GM23248 (cell line): ENCODE results near the gene HBG1. TPM values are rescaled to one million over a fixed set of nuclear protein-coding genes. Genes with fewer than 3 reads are reported as not detected.

Experiments used
- DNase-seq: peaks from one replicate; pipeline ENCODE4 v3.0.0-alpha.2; 2015
- H2AFZ ChIP-seq: fragments of 200-600 bp; sonication (generic); 2 replicates; pipeline ENCODE4 v1.6.1; 2016; ENCODE audit warnings: antibody characterized with exemption
- H3F3A ChIP-seq: fragments of 200-600 bp; sonication (generic); 2 replicates; pipeline ENCODE4 v1.6.1; 2016; ENCODE audit warnings: mild to moderate bottlenecking, antibody characterized with exemption, mixed run types; ENCODE audit not compliant: insufficient read depth
- H3K27ac ChIP-seq: fragments of 200-600 bp; sonication (generic); 2 replicates; pipeline ENCODE4 v1.5.1; 2016; ENCODE audit warnings: mild to moderate bottlenecking
- H3K27me3 ChIP-seq: fragments of 200-600 bp; sonication (generic); replicated peaks from 2 replicates; pipeline ENCODE4 v1.6.1; 2016; ENCODE audit warnings: mild to moderate bottlenecking; ENCODE audit not compliant: insufficient read depth
- H3K36me3 ChIP-seq: fragments of 200-600 bp; sonication (generic); 2 replicates; pipeline ENCODE4 v1.6.1; 2016; ENCODE audit warnings: low read depth, mild to moderate bottlenecking
- H3K4me1 ChIP-seq: fragments of 200-600 bp; sonication (generic); 2 replicates; pipeline ENCODE4 v1.6.1; 2016; ENCODE audit warnings: mild to moderate bottlenecking; ENCODE audit not compliant: insufficient read depth
- H3K4me2 ChIP-seq: fragments of 200-600 bp; sonication (generic); one replicate; pipeline ENCODE4 v1.6.1; 2016; ENCODE audit warnings: mild to moderate bottlenecking; ENCODE audit not compliant: unreplicated experiment
- H3K4me3 ChIP-seq: fragments of 200-600 bp; sonication (generic); 2 replicates; pipeline ENCODE4 v1.5.1; 2016; ENCODE audit warnings: mild to moderate bottlenecking
- H3K79me2 ChIP-seq: fragments of 200-600 bp; sonication (generic); 2 replicates; pipeline ENCODE4 v1.6.1; 2016; ENCODE audit warnings: mild to moderate bottlenecking; ENCODE audit not compliant: insufficient read depth
- H3K9ac ChIP-seq: fragments of 200-600 bp; sonication (generic); 2 replicates; pipeline ENCODE4 v1.6.1; 2016; ENCODE audit warnings: mild to moderate bottlenecking
- H3K9me2 ChIP-seq: fragments of 200-600 bp; sonication (generic); 2 replicates; pipeline ENCODE4 v1.6.1; 2016; ENCODE audit warnings: mixed run types, mild to moderate bottlenecking, moderate library complexity; ENCODE audit not compliant: insufficient read depth
- H3K9me3 ChIP-seq: fragments of 200-600 bp; sonication (generic); one replicate; pipeline ENCODE4 v1.6.1; 2017; ENCODE audit warnings: low read depth
- H4K20me1 ChIP-seq: fragments of 200-600 bp; sonication (generic); 2 replicates; pipeline ENCODE4 v1.6.0; 2016; ENCODE audit not compliant: insufficient read depth
- EZH2 ChIP-seq: fragments of 200-600 bp; sonication (generic); IDR thresholded peaks from 2 replicates; pipeline ENCODE4 v1.6.1; 2018; ENCODE audit warnings: antibody characterized with exemption, mild to moderate bottlenecking; ENCODE audit not compliant: insufficient read depth, poor library complexity, severe bottlenecking
- EZH2phosphoT487 ChIP-seq: fragments of 200-600 bp; sonication (generic); IDR thresholded peaks from 2 replicates; pipeline ENCODE4 v1.6.1; 2018; ENCODE audit warnings: antibody characterized with exemption, moderate library complexity, mild to moderate bottlenecking, low read depth; ENCODE audit not compliant: insufficient read depth
- WGBS, 2 experiments: methylation state at CpG; one replicate each; pipeline ENCODE4 v1.1.6; 2015 to 2017; ENCODE audit warnings: low lambda C conversion rate in 2 of 2, low coverage in 1 of 2; ENCODE audit errors: missing lambda C conversion rate in 2 of 2; 5-methylcytosine and 5-hydroxymethylcytosine counted together
- in situ Hi-C: fragments of 300-500 bp; cut with MboI; formaldehyde crosslinking; loops from 2 replicates; pipeline ENCODE4 v1.15.0; 2020
- polyA plus RNA-seq: library from polyadenylated mRNA; unstranded; fragments of >200 nt; fragmentation: Nextera tagmentation; extraction: Ambion mirVana; gene quantifications from 2 replicates; pipeline ENCODE4 v1.2.1, GENCODE V29; 2016
- total RNA-seq: library from RNA; depleted of rRNA; stranded (reverse); fragments of >200 nt; shearing (Covaris generic); gene quantifications from 2 replicates; pipeline ENCODE4 v1.2.3, GENCODE V29; 2014

Gene HBG1
- total and polyA plus RNA-seq, 2 experiments from 2014 or later: not detected

DNA sequence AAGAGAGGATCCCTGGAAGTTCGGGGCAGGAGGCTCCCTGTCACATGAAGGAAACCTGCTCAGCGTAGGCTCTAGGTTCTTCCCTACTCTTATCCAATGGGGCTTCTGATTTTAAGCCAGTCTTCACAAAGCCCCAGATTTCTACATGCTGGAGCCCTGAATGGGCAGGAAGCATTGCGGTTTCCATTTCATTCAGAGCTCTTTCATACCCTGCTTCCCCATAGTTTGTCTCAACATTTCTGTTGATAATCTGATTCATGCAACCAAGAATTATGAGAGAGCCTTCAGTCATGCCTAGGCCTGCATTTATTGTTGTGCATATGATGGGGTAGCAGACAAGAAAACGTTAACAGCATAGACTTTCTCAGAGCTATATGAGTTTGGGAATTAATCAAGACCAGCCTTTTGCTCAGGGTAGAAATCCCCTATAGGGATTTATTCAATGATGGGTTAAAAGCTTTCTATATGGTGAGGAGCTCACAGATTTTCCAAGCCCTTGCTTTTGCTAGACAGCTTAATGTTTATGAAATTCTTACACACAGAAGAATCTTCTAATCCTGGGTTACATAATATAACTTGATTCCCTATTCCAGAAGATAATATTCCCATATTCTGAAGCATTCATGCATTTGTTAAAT is 36.2 kb upstream of the HBG1 start:
- DNase-seq: no peak
- H2AFZ ChIP-seq: no peak overlapping the region
- no peak overlapping the region for H3K27ac ChIP-seq
- H3K9me2 ChIP-seq: no peaks in the 10 kb centered on the region
- in situ Hi-C loops: no loop called here
- H3K36me3 ChIP-seq: no peaks in the 10 kb centered on the region
- peaks cover 32% of the 10 kb centered on the region for H3F3A ChIP-seq
- H3K27me3 ChIP-seq: no peaks in the 10 kb centered on the region
- TF ChIP-seq EZH2phosphoT487 (no peak), EZH2 (no peak)
- peaks cover 34% of the 10 kb centered on the region for H3K4me1 ChIP-seq
- no peaks in the 10 kb centered on the region for H3K79me2 ChIP-seq
- no peaks in the 10 kb centered on the region for H3K9me3 ChIP-seq
- WGBS, 2 experiments: 85 to 89% methylated on average over 4 of the region's 4 CpGs
- H3K4me3 ChIP-seq: no peak overlapping the region
- H3K9ac ChIP-seq: no peak overlapping the region
- no peak overlapping the region for H3K4me2 ChIP-seq
- no peaks in the 10 kb centered on the region for H4K20me1 ChIP-seq

GRCh38 chr11:5284637-5285036 is 35.0 kb upstream of the HBG1 start:
- DNase-seq: no peak
- Histone ChIP-seq H3K9ac (no peak overlapping the region), H3K9me2 (no peaks in the 10 kb centered on the region), H2AFZ (no peak overlapping the region), H3K4me1 (peaks cover 33% of the 10 kb centered on the region), H3K9me3 (no peaks in the 10 kb centered on the region), H3K27me3 (no peaks in the 10 kb centered on the region), H3K4me2 (no peak overlapping the region), H3K79me2 (no peaks in the 10 kb centered on the region), H3K27ac (no peak overlapping the region), H3K4me3 (no peak overlapping the region), H3K36me3 (no peaks in the 10 kb centered on the region), H3F3A (peaks cover 29% of the 10 kb centered on the region), H4K20me1 (no peaks in the 10 kb centered on the region)
- 92 to 98% methylated on average over 2 of the region's 2 CpGs for WGBS, 2 experiments
- in situ Hi-C loops: no loop called here
- TF ChIP-seq EZH2 (no peak), EZH2phosphoT487 (no peak)

- in situ Hi-C loops: no loop called here
- TF ChIP-seq EZH2 (no peak), EZH2phosphoT487 (no peak)
- H3K4me3 ChIP-seq: no peak overlapping the region
- H3K27ac ChIP-seq: no peak overlapping the region
- no peaks in the 10 kb centered on the region for H3K79me2 ChIP-seq
- no peaks in the 10 kb centered on the region for H4K20me1 ChIP-seq
- no peaks in the 10 kb centered on the region for H3K9me2 ChIP-seq
- no peak for DNase-seq
- no peaks in the 10 kb centered on the region for H3K9me3 ChIP-seq
- WGBS, 2 experiments: 56 to 61% methylated on average over 1 of the region's 1 CpG
- H3K9ac ChIP-seq: no peak overlapping the region
- no peak overlapping the region for H2AFZ ChIP-seq
- peaks cover 22% of the 10 kb centered on the region for H3F3A ChIP-seq
- peaks cover 26% of the 10 kb centered on the region for H3K4me1 ChIP-seq
- H3K27me3 ChIP-seq: no peaks in the 10 kb centered on the region
- no peak overlapping the region for H3K4me2 ChIP-seq
- H3K36me3 ChIP-seq: no peaks in the 10 kb centered on the region
Observed at GRCh38 chr11:5283882-5284281, 34.2 kb upstream of the HBG1 start.

GRCh38 chr11:5283086-5283485 is 33.4 kb upstream of the HBG1 start:
- H2AFZ ChIP-seq: no peak overlapping the region
- no peaks in the 10 kb centered on the region for H3K36me3 ChIP-seq
- H3K9me3 ChIP-seq: no peaks in the 10 kb centered on the region
- H4K20me1 ChIP-seq: no peaks in the 10 kb centered on the region
- no peaks in the 10 kb centered on the region for H3K9me2 ChIP-seq
- no peak for DNase-seq
- WGBS, 2 experiments: 91 to 93% methylated on average over 3 of the region's 3 CpGs
- H3K4me2 ChIP-seq: no peak overlapping the region
- in situ Hi-C loops: no loop called here
- no peak overlapping the region for H3K27ac ChIP-seq
- TF ChIP-seq EZH2: no peak
- TF ChIP-seq EZH2phosphoT487: no peak
- H3K9ac ChIP-seq: no peak overlapping the region
- no peak overlapping the region for H3K4me3 ChIP-seq
- H3K4me1 ChIP-seq: peaks cover 18% of the 10 kb centered on the region
- H3F3A ChIP-seq: peaks cover 14% of the 10 kb centered on the region; the same call in 1 of the 2 replicates
- no peaks in the 10 kb centered on the region for H3K79me2 ChIP-seq
- no peaks in the 10 kb centered on the region for H3K27me3 ChIP-seq
